ENCODE measurements around the gene RRM1.
"Not testable (repeated sequence)": the region's sequence is repeated elsewhere in the genome, so short reads cannot be mapped to it uniquely, and the experiment has no call there.

Gene RRM1

DNA sequence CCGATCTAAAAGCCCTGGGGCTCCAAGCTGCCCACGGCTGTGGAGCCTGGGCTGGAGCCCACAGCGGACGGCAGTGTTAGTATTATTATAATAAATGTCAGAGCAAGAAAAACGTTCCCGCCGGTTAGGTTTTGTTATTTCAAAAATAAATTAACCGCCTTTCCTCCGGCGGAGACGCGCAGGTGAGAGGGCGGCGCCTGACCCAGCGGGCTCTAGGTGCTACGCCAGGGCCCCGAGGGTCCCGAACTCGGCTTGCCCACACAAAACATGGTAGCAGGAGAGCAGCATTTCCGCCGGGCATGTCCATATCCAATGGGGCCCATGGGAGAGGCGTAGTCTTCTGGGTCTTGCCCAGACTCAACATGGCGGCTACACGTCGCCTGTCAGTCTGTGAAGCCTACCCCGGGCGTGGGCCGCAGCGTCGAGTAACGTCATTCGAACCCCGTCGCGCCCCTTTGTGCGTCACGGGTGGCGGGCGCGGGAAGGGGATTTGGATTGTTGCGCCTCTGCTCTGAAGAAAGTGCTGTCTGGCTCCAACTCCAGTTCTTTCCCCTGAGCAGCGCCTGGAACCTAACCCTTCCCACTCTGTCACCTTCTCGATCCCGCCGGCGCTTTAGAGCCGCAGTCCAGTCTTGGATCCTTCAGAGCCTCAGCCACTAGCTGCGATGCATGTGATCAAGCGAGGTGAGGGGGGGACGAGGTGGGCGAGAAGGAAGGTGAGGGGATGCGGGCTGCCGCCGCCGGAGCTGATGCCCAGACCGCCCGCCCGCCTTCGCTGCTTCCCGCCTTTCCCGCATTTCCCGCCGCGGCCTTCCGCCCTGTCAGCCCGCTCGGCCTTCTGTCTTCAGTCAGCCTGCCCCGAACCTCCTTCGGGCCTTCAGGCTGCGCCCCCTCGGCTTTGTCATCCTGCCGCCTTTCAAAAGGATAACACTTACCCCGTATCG lies at the start of gene RRM1:
RRM1 (plus strand) TSS at position 452 of the 944 bp plus-strand sequence; CDS start at position 666, 214 bp downstream.
- DNase-seq (ENCODE audit: low read depth), result peak; percentile 93

DNA sequence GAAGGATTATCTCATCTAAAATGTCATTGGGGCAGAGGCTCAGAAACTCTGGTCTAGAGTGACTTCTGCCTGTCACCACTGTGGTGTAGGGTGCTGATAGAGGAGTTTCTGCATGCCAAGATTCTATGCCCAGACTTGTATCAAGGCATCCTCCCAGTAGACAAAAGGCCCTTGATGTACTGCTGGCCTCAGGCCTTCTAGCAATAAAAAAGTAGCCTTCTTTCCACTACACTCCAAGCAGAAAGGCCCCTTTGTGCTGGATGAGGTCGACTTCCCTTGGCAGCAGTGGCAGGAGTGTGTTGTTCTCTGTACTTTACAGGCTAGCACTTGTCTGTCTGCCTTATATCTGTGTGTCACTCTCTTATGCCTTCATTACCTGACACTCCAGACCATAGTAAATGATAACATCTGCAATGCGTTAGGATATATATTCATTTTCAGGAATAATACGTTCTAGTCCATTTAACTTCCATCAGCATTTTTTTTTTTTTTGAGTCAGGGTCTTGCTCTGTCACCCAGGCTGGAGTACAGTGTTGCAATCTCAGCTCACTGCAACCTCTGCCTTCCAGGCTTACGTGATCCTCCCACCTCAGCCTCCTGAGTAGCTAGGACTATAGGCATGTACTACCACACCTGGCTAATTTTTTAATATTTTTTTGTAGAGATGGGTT lies 49.5 kb upstream of the RRM1 start:
- DNase-seq (ENCODE audit: low read depth), result no peak

- no peak for DNase-seq (ENCODE audit: low read depth)
Observed at GRCh38 chr11:4048340-4048739, 46.3 kb upstream of the RRM1 start.

GRCh38 chr11:4049006-4049405 lies 45.6 kb upstream of the RRM1 start:
- no peak for DNase-seq (ENCODE audit: low read depth)

DNA sequence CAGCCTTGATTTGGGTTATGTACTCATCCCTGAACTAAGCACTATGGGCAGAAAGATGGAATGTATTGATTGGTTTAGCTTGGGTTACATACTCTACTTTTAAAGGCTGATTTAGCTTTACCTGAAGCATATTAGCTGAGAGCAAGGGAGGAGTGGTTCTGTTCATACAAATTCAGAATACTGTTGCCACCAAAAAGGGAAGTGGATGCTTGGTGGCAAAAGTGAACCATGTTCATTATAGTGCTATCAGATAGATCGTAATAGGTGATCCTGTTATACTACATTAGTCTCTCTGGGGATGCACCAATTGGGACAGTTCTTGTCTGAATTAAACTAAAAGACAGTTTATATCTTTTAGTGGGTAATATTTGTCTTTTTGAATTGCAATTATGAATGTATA lies 44.5 kb upstream of the RRM1 start:
- no peak for DNase-seq (ENCODE audit: low read depth)

DNA sequence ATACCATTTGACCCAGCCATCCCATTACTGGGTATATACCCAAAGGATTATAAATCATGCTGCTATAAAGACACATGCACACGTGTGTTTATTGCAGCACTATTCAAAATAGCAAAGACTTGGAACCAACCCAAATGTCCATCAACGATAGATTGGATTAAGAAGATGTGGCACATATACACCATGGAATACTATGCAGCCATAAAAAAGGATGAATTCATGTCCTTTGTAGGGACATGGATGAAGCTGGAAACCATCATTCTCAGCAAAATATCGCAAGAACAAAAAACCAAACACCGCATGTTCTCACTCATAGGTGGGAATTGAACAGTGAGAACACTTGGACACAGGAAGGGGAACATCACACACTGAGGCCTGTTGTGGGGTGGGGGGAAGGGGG lies 41.4 kb upstream of the RRM1 start:
- DNase-seq (ENCODE audit: low read depth), result not testable (repeated sequence)

DNA sequence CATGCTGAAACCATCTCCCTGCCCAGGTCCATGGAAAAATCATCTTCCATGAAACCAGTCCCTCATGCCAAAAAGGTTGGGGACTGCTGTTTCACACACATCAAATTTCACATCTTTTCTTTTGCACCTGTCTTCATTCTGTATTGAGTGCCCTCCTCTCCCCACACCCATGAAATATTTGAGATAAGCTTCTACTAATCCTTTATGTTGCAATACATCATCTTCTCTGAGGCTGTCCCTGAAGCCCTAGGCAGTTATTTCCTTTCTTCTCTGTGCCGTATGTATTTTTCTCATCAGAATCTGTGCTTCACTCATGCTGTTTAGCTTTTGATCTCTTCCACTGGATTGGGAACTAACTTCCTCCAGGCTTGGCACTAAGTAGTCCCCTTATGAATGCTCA lies 40.0 kb upstream of the RRM1 start:
- no peak for DNase-seq (ENCODE audit: low read depth)

DNA sequence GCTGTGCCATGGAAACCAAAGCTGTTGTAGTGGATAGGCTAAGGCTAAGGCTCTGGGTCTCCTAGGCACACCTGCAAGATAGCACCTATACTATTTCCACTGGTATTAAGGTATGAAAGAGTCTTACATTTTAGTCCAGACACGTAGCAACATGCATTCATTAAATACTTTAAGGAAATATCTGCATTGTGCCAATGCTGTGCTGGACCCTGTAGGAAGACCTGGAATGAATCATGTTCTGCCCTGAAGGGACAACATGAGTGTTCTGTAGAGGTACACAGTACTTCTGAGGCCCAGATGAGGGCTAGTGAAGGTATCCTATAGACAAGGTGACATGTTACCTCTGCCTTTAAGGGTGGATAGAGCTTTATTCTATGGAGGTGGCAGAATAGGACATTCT lies 35.2 kb upstream of the RRM1 start:
- no peak for DNase-seq (ENCODE audit: low read depth)

GRCh38 chr11:4060182-4060923 lies 34.2 kb upstream of the RRM1 start:
- DNase-seq (ENCODE audit: low read depth), result no peak

DNA sequence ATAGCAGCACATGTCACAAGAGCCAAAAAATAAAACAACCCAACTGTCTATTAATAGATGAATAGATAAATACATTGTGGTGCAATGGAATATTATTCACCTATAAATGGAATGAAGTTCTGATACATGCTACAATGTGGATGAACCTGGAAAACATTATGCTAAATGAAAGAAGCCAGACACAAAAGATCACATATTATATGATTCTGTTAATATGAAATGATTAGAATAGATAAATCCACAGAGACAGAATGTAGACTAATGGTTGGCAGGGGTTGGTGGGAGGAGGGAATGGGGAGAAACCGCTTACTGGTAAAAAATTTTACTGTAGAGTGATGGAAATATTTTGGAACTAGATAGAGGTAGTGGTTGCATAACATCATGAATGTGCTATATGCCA lies 32.9 kb upstream of the RRM1 start:
- no peak for DNase-seq (ENCODE audit: low read depth)

DNA sequence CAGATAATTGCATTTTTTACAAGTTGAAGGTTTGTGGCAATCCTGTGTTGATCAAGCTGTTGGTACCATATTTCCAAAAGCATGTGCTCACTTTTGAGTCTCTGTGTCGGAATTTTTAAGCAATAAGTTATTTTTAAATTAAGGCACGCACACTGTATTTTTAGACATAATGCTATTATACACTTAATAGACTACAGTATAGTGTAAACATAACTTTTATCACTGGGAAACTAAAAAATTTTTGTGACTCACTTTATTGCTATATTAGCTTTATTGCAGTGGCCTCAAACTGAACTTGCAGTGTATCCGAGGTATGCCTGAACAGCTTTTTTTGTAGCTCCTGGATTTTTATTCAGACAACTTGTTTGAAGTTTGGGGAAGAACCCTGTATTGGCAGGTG lies 31.3 kb upstream of the RRM1 start:
- no peak for DNase-seq (ENCODE audit: low read depth)

DNA sequence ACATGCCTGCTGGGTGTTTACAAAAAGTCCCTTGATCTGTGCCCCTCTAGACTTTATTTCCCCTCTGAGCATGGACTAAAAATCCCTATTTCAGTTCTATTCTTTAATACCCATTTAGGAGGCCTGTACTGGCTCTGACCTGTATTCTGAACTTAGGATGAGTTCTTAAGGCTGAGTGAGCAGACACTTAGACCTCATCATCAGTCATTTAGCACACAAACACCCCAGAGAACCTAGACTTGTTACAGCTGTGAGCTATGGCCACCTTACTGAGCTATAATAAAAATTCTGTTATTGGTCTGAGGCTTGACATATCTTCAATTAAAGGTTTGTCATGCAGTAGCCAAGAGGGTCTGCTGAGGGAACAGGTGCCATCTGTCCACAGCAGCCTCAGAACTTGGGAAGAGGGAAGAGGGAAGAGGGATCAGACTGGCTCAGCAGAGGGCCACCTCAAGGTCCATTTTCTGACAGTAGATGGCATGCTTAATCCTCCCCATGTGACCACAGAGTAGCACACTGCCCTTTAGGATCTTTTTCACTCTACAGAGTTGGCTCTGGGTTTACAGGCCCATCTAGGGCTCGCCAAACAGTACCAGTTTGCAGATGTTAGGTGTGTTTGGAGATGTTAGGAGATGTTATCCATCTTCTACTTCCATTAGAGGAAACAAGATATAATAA lies 30.2 kb upstream of the RRM1 start:
- DNase-seq (ENCODE audit: low read depth), result no peak

GRCh38 chr11:4065086-4065485 lies 29.5 kb upstream of the RRM1 start:
- no peak for DNase-seq (ENCODE audit: low read depth)

DNA sequence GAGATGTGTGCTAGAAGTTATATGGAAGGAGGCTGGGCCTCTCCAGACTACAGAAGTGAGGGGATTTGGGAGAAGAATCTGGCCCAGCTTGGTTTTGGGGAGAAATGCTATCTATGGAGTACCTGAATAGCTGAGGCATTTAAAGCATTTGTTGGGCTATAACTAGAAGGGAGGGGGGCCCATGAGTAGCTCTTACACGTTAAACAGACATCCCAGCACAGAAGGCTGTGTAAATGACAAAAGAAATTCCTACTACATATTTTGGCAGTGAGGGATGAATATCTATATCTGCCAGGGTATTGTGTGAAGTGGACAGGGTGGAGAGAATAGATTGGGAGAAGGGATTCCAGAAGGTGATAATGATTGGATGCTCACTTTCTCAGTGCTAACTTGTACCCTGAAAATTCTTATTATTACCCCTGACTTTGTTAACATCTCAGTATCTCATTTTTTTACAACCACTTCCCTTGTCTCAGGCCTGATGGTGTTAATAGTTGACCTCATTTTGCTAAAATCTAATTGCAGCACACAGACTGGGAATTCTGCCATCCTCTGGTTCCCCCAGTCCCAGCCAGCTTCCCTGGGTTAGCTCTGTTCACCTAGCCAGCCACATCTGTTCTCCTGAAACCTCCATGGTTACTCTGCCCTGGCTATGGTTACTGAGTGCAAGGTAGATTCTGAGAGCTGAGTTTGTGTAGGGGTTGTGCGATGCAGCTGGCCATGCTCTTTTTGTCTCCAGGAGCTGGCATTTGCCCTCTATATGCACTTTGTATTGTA lies 28.8 kb upstream of the RRM1 start:
- DNase-seq (ENCODE audit: low read depth), result no peak

- DNase-seq (ENCODE audit: low read depth), result no peak
Observed at GRCh38 chr11:4066910-4067309, 27.7 kb upstream of the RRM1 start.

GRCh38 chr11:4068962-4069361 lies 25.6 kb upstream of the RRM1 start:
- DNase-seq (ENCODE audit: low read depth), result no peak

GRCh38 chr11:4071325-4071724 lies 23.3 kb upstream of the RRM1 start:
- DNase-seq (ENCODE audit: low read depth), result no peak

- DNase-seq (ENCODE audit: low read depth), result no peak
Observed at GRCh38 chr11:4071914-4072313, 22.7 kb upstream of the RRM1 start.

DNA sequence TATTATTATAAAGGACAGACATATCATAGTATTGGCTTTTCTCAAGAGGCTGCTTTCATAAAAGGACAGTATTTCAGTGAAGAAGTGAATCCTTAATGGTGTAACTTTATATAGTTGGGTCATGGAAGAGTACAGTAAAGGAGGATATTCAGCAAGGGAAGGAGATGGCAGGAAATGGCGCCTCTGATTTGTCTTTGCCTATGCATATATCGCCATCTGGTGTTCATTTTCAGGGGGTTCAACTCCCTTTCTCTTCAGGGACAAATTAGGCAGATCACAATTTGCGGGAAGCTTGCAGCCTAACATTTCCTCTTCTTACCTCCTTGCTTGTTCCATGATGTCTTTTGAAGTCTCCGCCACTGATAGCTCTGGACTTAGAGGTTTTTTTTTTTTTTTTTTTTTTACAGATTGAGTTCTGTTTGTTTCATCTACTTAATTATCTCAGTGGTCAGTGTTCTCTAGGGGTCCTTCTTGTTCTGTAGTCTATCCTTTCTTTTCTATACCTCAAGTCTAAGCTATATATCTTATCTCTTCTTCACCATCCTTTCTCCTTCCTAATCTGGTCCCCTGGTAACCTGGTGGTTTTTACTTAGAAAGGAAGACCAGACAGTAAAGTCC lies 21.8 kb upstream of the RRM1 start:
- no peak for DNase-seq (ENCODE audit: low read depth)

GRCh38 chr11:4074266-4074665 lies 20.3 kb upstream of the RRM1 start:
- no peak for DNase-seq (ENCODE audit: low read depth)

DNA sequence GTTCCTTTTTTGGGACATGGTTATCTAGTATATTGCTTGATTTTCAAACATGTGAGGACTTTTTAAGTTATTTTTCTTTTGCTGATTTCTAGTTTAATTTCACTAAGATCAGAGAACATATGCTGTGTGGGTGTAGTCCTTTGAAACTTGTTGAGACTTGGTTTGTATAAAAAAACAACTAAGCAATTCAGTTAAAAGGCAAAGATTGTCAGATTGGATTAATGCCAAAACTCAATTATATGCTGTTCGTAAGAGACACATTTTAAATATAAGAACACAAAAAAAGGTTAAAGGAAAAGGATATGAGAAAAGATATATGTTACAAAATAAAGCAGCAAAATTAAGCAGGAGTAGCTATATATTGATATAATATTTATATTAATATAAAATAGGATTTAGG lies 17.8 kb upstream of the RRM1 start:
- DNase-seq (ENCODE audit: low read depth), result no peak
